PC-3 (cell line): Measurements from ENCODE around the gene FARS2. TPM values are rescaled to one million over a fixed set of nuclear protein-coding genes. Genes with fewer than 3 reads are reported as not detected.
A peak's percentile ranks its signal among the peaks of the same experiment; 100 is the strongest.

Source experiments
- ATAC-seq: fragments of 200-7000 bp; cut with Tn5 transposase; 2 replicates; pipeline ENCODE4 v1.9.1; 2020; ENCODE audit warnings: mild to moderate bottlenecking, moderate library complexity
- BruUV-seq: library from RNA; stranded (reverse); fragments of 400-500 nt; replicated peaks from 2 replicates; lab custom pipeline; 2021; lab: Mats Ljungman, UMichigan
- CTCF ChIA-PET: fragments of 300-600 bp; sonication (Branson Sonifier 250); formaldehyde crosslinking; loops from one replicate; lab custom pipeline; 2022; ENCODE audit warnings: antibody characterized with exemption; lab: Charles Lee
- POLR2A ChIA-PET: fragments of 300-600 bp; sonication (Branson Sonifier 250); formaldehyde crosslinking; loops from one replicate; lab custom pipeline; 2022; ENCODE audit warnings: antibody characterized with exemption; ENCODE audit not compliant: unreplicated experiment; lab: Charles Lee
- DNase-seq: peaks from one replicate; pipeline ENCODE4 v3.0.0-alpha.2; 2015
- H2AFZ ChIP-seq: fragments of 300-600 bp; sonication (generic); 2 replicates; pipeline ENCODE4 v1.6.0; 2016; ENCODE audit warnings: antibody characterized with exemption, low read length
- H3F3A ChIP-seq: fragments of 300-600 bp; sonication (generic); one replicate; pipeline ENCODE4 v1.6.0; 2017; ENCODE audit warnings: antibody characterized with exemption, low read length, control low read depth, mild to moderate bottlenecking; ENCODE audit not compliant: unreplicated experiment
- H3K27ac ChIP-seq: fragments of 300-600 bp; sonication (generic); 2 replicates; pipeline ENCODE4 v1.5.1; 2016; ENCODE audit warnings: mild to moderate bottlenecking, low read length
- H3K27me3 ChIP-seq: fragments of 300-600 bp; sonication (generic); 2 replicates; pipeline ENCODE4 v1.6.1; 2016; ENCODE audit warnings: low read length, mixed read lengths
- H3K36me3 ChIP-seq: fragments of 300-600 bp; sonication (generic); 2 replicates; pipeline ENCODE4 v1.6.1; 2016; ENCODE audit warnings: low read depth, mixed run types, low read length, mixed read lengths
- H3K4me1 ChIP-seq: fragments of 300-600 bp; sonication (generic); 2 replicates; pipeline ENCODE4 v1.5.1; 2016; ENCODE audit warnings: low read length; ENCODE audit not compliant: insufficient read depth
- H3K4me2 ChIP-seq: fragments of 300-600 bp; sonication (generic); 2 replicates; pipeline ENCODE4 v1.6.0; 2016; ENCODE audit warnings: low read length
- H3K4me3 ChIP-seq: fragments of 300-600 bp; sonication (generic); 2 replicates; pipeline ENCODE4 v1.5.1; 2016; ENCODE audit warnings: mild to moderate bottlenecking, low read length, mixed read lengths
- H3K79me2 ChIP-seq: fragments of 300-600 bp; sonication (generic); 2 replicates; pipeline ENCODE4 v1.6.1; 2017; ENCODE audit warnings: low read length, mixed read lengths
- H3K9ac ChIP-seq: fragments of 300-600 bp; sonication (generic); 2 replicates; pipeline ENCODE4 v1.6.0; 2016; ENCODE audit warnings: mild to moderate bottlenecking, low read length
- H3K9me2 ChIP-seq: fragments of 300-600 bp; sonication (generic); replicated peaks from 2 replicates; pipeline ENCODE4 v1.6.1; 2016; ENCODE audit warnings: mixed run types, low read length, mixed read lengths
- H3K9me3 ChIP-seq: fragments of 300-600 bp; sonication (generic); 2 replicates; pipeline ENCODE4 v1.6.1; 2016; ENCODE audit warnings: low read length, mixed read lengths
- H4K20me1 ChIP-seq: fragments of 300-600 bp; sonication (generic); 2 replicates; pipeline ENCODE4 v1.6.1; 2016; ENCODE audit warnings: low read length, mixed read lengths
- CTCF ChIP-seq: fragments of 300-600 bp; sonication (generic); conservative IDR thresholded peaks from 2 replicates; pipeline ENCODE4 v1.5.1; 2017; ENCODE audit warnings: antibody characterized with exemption, low read depth, mild to moderate bottlenecking, low read length
- EZH2 ChIP-seq: fragments of 300-600 bp; sonication (generic); IDR thresholded peaks from one replicate; pipeline ENCODE4 v1.6.1; 2017; ENCODE audit warnings: antibody characterized with exemption, mild to moderate bottlenecking, low read length; ENCODE audit not compliant: unreplicated experiment
- EZH2phosphoT487 ChIP-seq: fragments of 300-600 bp; sonication (generic); IDR thresholded peaks from 2 replicates; pipeline ENCODE4 v1.6.1; 2018; ENCODE audit warnings: mild to moderate bottlenecking, antibody characterized with exemption, low read length, borderline replicate concordance
- intact Hi-C: fragments of 100-400 bp; cut with micrococcal nuclease; formaldehyde crosslinking; loops from 2 replicates; pipeline ENCODE4 v1.9.0; 2023
- total RNA-seq: library from RNA; depleted of rRNA; stranded (reverse); fragments of >200 nt; gene quantifications from 2 replicates; pipeline ENCODE4 v1.2.3, GENCODE V29; 2014

FARS2 gene
- total RNA-seq, 1 experiment from 2014 or later, result 23.0 TPM

DNA sequence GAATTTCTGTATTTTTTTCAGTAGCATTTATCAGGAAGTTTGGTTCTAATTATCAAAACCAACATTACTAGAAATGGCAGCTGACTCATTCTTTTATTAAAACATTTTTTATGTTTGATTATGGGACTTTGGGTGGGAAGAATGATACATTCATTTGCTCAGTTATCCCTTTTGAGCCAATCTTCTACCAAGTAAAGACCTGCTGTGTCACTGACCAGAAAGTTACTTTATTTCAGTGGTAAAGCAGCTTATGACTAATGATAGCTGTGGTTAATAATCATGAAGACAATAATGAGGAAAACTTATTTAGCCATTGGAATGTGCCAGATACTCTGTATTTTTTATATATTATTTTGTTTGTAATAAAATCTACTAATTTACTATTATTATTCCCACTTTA, 142.3 kb downstream of the FARS2 start:
- POLR2A ChIA-PET, result interaction anchor here (0.6 kb wide), 1 partner anchor 1283 kb away, joined by 6 read pairs; no protein-coding TSS in a partner anchor
- no peaks in the 10 kb centered on the region for H3K9me3 ChIP-seq
- H3K27me3 ChIP-seq, result no peaks in the 10 kb centered on the region
- no TSS peak for BruUV-seq
- H3K79me2 ChIP-seq, result no peaks in the 10 kb centered on the region
- TF ChIP-seq CTCF, result no peak
- no peak for TF ChIP-seq EZH2
- TF ChIP-seq EZH2phosphoT487, result no peak
- H3K9me2 ChIP-seq, result no peaks in the 10 kb centered on the region
- H3K4me1 ChIP-seq, result peaks cover 7% of the 10 kb centered on the region; the same call in 1 of the 2 replicates
- H3K4me3 ChIP-seq, result no peak overlapping the region
- no peak overlapping the region for H3K27ac ChIP-seq
- no peaks in the 10 kb centered on the region for H4K20me1 ChIP-seq
- ATAC-seq, result peak; percentile 77
- intact Hi-C loops, result loop anchor here (2.0 to 5.0 kb wide), 3 partner anchors 141 to 347 kb away; partner anchors contain the start of genes FARS2 and LYRM4
- no peak overlapping the region for H2AFZ ChIP-seq
- peak; percentile 30 for DNase-seq
- CTCF ChIA-PET, result interaction anchor here (1.8 kb wide), 1 partner anchor 260 kb away, joined by 4 read pairs; no protein-coding TSS in a partner anchor
- H3F3A ChIP-seq, result no peaks in the 10 kb centered on the region
- no peaks in the 10 kb centered on the region for H3K36me3 ChIP-seq
- H3K9ac ChIP-seq, result no peak overlapping the region
- no peak overlapping the region for H3K4me2 ChIP-seq

GRCh38 chr6:5405976-5406375, 144.7 kb downstream of the FARS2 start:
- no peak for ATAC-seq
- Histone ChIP-seq H3K79me2 (no peaks in the 10 kb centered on the region), H3K4me2 (no peak overlapping the region), H2AFZ (no peak overlapping the region), H3K9me3 (no peaks in the 10 kb centered on the region), H3K27ac (no peak overlapping the region), H3K9me2 (no peaks in the 10 kb centered on the region), H3K36me3 (no peaks in the 10 kb centered on the region), H3K27me3 (no peaks in the 10 kb centered on the region), H4K20me1 (no peaks in the 10 kb centered on the region), H3K9ac (no peak overlapping the region), H3K4me3 (no peak overlapping the region), H3K4me1 (peaks cover 7% of the 10 kb centered on the region; the same call in 1 of the 2 replicates), H3F3A (no peaks in the 10 kb centered on the region)
- DNase-seq, result no peak
- POLR2A ChIA-PET, result no interaction called here
- no TSS peak for BruUV-seq
- intact Hi-C loops, result no loop called here
- TF ChIP-seq EZH2phosphoT487, result no peak
- no peak for TF ChIP-seq CTCF
- no peak for TF ChIP-seq EZH2
- CTCF ChIA-PET, result no interaction called here

DNA sequence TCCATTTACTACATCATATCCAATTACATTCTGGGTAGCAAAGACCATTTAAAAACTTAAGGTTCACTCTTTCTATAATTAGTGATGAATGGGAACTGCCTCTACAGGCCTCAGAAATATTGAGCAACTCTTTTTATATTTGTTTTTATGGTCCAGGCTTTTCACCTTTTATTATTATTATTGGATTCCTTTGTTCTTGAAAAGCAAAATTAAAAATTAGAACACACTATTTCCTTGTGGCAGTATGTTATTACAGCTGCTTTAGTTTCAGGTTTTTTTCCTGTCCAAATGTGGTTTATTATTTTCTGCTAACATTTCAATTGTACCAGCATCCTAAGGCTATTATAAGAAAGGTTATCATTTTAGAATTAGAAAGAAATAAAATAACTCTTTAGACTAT, 150.1 kb downstream of the FARS2 start:
- ATAC-seq, result no peak
- Histone ChIP-seq H3K4me1 (no peaks in the 10 kb centered on the region), H3F3A (no peaks in the 10 kb centered on the region), H3K4me2 (no peak overlapping the region), H4K20me1 (no peaks in the 10 kb centered on the region), H2AFZ (no peak overlapping the region), H3K4me3 (no peak overlapping the region), H3K36me3 (no peaks in the 10 kb centered on the region), H3K27ac (no peak overlapping the region), H3K9me2 (no peaks in the 10 kb centered on the region), H3K27me3 (no peaks in the 10 kb centered on the region), H3K9ac (no peak overlapping the region), H3K79me2 (no peaks in the 10 kb centered on the region), H3K9me3 (no peaks in the 10 kb centered on the region)
- DNase-seq, result no peak
- TF ChIP-seq EZH2 (no peak), CTCF (no peak), EZH2phosphoT487 (no peak)
- intact Hi-C loops, result no loop called here
- no TSS peak for BruUV-seq
- ChIA-PET POLR2A (no interaction called here), CTCF (no interaction called here)
